Breast epithelium (tissue), 3 donors: ENCODE measurements around the gene MYH6.

Experiments used
- POLR2A ChIP-seq: fragments of 450-650 bp; IDR thresholded peaks from one replicate; pipeline ENCODE4 v1.6.1; 2016; ENCODE audit warnings: antibody characterized with exemption, mild to moderate bottlenecking, moderate library complexity
- POLR2AphosphoS5 ChIP-seq, 3 donors: sonication (generic); formaldehyde crosslinking; IDR thresholded peaks; one replicate each; pipeline ENCODE4 v1.6.1; 2017; ENCODE audit warnings: antibody characterized with exemption in 3 of 3
- TF ChIP-seq, protein P1 (sequence below), 3 donors: fragments of 450-650 bp; IDR thresholded peaks; one replicate each; pipeline ENCODE4 v1.5.1; 2016 to 2017; ENCODE audit warnings: antibody characterized with exemption in 3 of 3, mild to moderate bottlenecking in 3 of 3, moderate library complexity in 3 of 3

DNA sequence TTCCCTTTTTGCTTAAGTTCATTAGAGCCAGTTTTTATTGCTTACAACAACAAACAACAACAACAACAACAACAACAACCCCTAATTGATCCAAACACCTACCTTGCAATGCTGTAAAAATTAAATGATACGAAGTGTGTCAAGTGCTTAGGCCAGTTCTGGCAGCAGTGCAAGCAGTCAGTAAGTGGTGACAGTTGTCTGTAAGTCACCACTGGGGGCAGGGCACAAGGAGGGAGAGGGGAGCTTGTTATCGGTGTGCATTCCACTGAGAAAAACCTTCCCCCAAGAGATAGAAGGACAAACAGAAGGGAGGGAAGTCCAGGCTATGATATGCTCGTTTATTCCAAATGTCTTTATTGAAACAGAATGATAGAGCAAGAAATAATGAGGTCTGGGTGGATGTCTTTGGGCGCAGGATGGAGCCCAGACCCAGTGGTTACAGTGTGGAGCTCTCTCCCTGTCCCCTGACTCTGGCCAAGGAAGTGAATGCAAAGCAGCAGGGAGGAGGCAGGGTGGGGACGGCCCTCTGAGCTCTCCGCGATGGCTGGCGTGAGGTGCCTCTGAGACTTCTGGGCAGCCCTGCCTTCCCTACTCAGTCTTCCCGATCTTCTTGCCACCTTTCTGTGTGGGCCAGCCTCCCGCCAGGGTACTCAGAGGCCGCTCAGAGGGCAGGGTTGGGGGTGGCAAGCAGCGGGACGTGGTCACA, 61.9 kb downstream of the MYH6 start:
- TF ChIP-seq, protein P1, sequence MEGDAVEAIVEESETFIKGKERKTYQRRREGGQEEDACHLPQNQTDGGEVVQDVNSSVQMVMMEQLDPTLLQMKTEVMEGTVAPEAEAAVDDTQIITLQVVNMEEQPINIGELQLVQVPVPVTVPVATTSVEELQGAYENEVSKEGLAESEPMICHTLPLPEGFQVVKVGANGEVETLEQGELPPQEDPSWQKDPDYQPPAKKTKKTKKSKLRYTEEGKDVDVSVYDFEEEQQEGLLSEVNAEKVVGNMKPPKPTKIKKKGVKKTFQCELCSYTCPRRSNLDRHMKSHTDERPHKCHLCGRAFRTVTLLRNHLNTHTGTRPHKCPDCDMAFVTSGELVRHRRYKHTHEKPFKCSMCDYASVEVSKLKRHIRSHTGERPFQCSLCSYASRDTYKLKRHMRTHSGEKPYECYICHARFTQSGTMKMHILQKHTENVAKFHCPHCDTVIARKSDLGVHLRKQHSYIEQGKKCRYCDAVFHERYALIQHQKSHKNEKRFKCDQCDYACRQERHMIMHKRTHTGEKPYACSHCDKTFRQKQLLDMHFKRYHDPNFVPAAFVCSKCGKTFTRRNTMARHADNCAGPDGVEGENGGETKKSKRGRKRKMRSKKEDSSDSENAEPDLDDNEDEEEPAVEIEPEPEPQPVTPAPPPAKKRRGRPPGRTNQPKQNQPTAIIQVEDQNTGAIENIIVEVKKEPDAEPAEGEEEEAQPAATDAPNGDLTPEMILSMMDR (IDR thresholded peaks at IDR 0.05) = no peak
- TF ChIP-seq POLR2A (no peak), POLR2AphosphoS5 (IDR thresholded peaks at IDR 0.05) (no peak)
